DOHH2 (cell line): ENCODE measurements around the gene ZFYVE1.
A peak's percentile ranks its signal among the peaks of the same experiment; 100 is the strongest.

Experiments used
- H3F3A ChIP-seq: fragments of 200-600 bp; sonication (generic), shearing (Covaris generic); 2 replicates; pipeline ENCODE4 v1.6.0; 2016; ENCODE audit warnings: antibody characterized with exemption, mild to moderate bottlenecking; ENCODE audit not compliant: control insufficient read depth, insufficient read depth
- H3K27ac ChIP-seq: fragments of 200-600 bp; sonication (generic); 2 replicates; pipeline ENCODE4 v1.5.1; 2014; ENCODE audit warnings: low read depth, mild to moderate bottlenecking, low read length, moderate library complexity
- H3K27me3 ChIP-seq: fragments of 200-600 bp; sonication (generic); 2 replicates; pipeline ENCODE4 v1.6.1; 2014; ENCODE audit warnings: mild to moderate bottlenecking, low read length, mixed read lengths; ENCODE audit not compliant: control insufficient read depth
- H3K36me3 ChIP-seq: fragments of 200-600 bp; sonication (generic); 2 replicates; pipeline ENCODE4 v1.6.1; 2014; ENCODE audit warnings: mild to moderate bottlenecking, low read length, moderate library complexity, mixed read lengths; ENCODE audit not compliant: control insufficient read depth
- H3K4me1 ChIP-seq: fragments of 200-600 bp; sonication (generic); 2 replicates; pipeline ENCODE4 v1.6.1; 2014; ENCODE audit warnings: mild to moderate bottlenecking, low read length, mixed read lengths; ENCODE audit not compliant: control insufficient read depth
- H3K4me2 ChIP-seq: fragments of 200-600 bp; sonication (generic); 2 replicates; pipeline ENCODE4 v1.6.0; 2014; ENCODE audit warnings: mild to moderate bottlenecking, low read length, moderate library complexity
- H3K4me3 ChIP-seq: fragments of 200-600 bp; sonication (generic); 2 replicates; pipeline ENCODE4 v1.5.1; 2014; ENCODE audit warnings: mild to moderate bottlenecking, low read length, mixed read lengths
- H3K79me2 ChIP-seq: fragments of 200-600 bp; sonication (generic); 2 replicates; pipeline ENCODE4 v1.6.1; 2014; ENCODE audit warnings: mild to moderate bottlenecking, low read length, mixed read lengths; ENCODE audit not compliant: control insufficient read depth
- H3K9me2 ChIP-seq: fragments of 200-600 bp; sonication (generic); replicated peaks from 2 replicates; pipeline ENCODE4 v1.6.1; 2014; ENCODE audit warnings: mild to moderate bottlenecking, low read length, mixed read lengths; ENCODE audit not compliant: control insufficient read depth
- H3K9me3 ChIP-seq: fragments of 200-600 bp; sonication (generic); 2 replicates; pipeline ENCODE4 v1.6.1; 2014; ENCODE audit warnings: antibody characterized with exemption, low read length, mixed read lengths; ENCODE audit not compliant: control insufficient read depth, insufficient read depth
- H4K20me1 ChIP-seq: fragments of 200-600 bp; sonication (generic); 2 replicates; pipeline ENCODE4 v1.6.0; 2014; ENCODE audit warnings: low read depth, mild to moderate bottlenecking, antibody characterized with exemption, low read length, moderate library complexity; ENCODE audit not compliant: control insufficient read depth, insufficient read depth
- EZH2phosphoT487 ChIP-seq: fragments of 200-600 bp; sonication (generic); IDR thresholded peaks from 2 replicates; pipeline ENCODE4 v1.6.1; 2017; ENCODE audit warnings: borderline replicate concordance, mild to moderate bottlenecking, antibody characterized with exemption, low read length, moderate library complexity, mixed read lengths
- TF ChIP-seq, protein P1 (sequence below): fragments of 200-600 bp; sonication (generic); IDR thresholded peaks from one replicate; pipeline ENCODE4 v1.5.1; 2014; ENCODE audit warnings: antibody characterized with exemption, mild to moderate bottlenecking, low read depth, low read length; ENCODE audit not compliant: poor library complexity, severe bottlenecking

Gene ZFYVE1

GRCh38 chr14:73027546-73027945, 640 bp upstream of the ZFYVE1 start:
- Histone ChIP-seq H3K27ac (no peak overlapping the region), H3K9me2 (no peaks in the 10 kb centered on the region), H3K79me2 (peaks cover 6% of the 10 kb centered on the region), H3K27me3 (no peaks in the 10 kb centered on the region), H3F3A (no peaks in the 10 kb centered on the region; the same call in 1 of the 2 replicates), H3K36me3 (peaks cover 7% of the 10 kb centered on the region), H3K4me2 (peak overlapping the region; percentile 85), H3K4me1 (peaks cover 16% of the 10 kb centered on the region), H4K20me1 (no peaks in the 10 kb centered on the region), H3K4me3 (peak overlapping the region; percentile 93), H3K9me3 (no peaks in the 10 kb centered on the region)
- TF ChIP-seq, protein P1, sequence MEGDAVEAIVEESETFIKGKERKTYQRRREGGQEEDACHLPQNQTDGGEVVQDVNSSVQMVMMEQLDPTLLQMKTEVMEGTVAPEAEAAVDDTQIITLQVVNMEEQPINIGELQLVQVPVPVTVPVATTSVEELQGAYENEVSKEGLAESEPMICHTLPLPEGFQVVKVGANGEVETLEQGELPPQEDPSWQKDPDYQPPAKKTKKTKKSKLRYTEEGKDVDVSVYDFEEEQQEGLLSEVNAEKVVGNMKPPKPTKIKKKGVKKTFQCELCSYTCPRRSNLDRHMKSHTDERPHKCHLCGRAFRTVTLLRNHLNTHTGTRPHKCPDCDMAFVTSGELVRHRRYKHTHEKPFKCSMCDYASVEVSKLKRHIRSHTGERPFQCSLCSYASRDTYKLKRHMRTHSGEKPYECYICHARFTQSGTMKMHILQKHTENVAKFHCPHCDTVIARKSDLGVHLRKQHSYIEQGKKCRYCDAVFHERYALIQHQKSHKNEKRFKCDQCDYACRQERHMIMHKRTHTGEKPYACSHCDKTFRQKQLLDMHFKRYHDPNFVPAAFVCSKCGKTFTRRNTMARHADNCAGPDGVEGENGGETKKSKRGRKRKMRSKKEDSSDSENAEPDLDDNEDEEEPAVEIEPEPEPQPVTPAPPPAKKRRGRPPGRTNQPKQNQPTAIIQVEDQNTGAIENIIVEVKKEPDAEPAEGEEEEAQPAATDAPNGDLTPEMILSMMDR, result no peak
- no peak for TF ChIP-seq EZH2phosphoT487

- Histone ChIP-seq H3K27ac (no peak overlapping the region), H3K36me3 (peaks cover 11% of the 10 kb centered on the region), H3F3A (no peaks in the 10 kb centered on the region; the same call in 1 of the 2 replicates), H3K79me2 (peaks cover 6% of the 10 kb centered on the region), H3K9me3 (no peaks in the 10 kb centered on the region), H3K4me3 (peak overlapping the region; percentile 93), H3K9me2 (no peaks in the 10 kb centered on the region), H3K4me1 (peaks cover 16% of the 10 kb centered on the region), H4K20me1 (no peaks in the 10 kb centered on the region), H3K27me3 (no peaks in the 10 kb centered on the region), H3K4me2 (peak overlapping the region; percentile 94)
- TF ChIP-seq, protein P1, result no peak
- TF ChIP-seq EZH2phosphoT487, result no peak
These were observed 562 bp downstream of the ZFYVE1 start for GRCh38 chr14:73026243-73026844.

DNA sequence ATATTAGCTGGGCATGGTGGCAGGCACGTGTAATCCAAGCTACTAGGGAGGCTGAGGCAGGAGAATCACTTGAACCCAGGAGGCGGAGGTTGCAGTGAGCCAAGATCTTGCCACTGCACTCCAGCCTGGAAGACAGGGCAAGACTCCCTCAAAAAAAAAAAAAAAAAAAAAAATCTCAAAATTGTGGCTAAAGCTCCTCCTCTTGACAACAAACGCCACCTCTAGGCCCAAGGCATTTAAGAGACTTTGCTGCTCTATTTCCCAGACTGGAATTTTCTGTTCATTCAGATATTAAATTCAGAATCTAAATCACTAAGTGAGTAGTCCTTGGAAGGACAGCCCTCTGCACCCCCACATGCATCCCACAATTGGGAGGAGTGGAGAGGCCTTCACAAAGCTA, 1.4 kb downstream of the ZFYVE1 start:
- H3K27me3 ChIP-seq, result no peaks in the 10 kb centered on the region
- H3K27ac ChIP-seq, result no peak overlapping the region
- no peaks in the 10 kb centered on the region for H4K20me1 ChIP-seq
- H3K9me2 ChIP-seq, result no peaks in the 10 kb centered on the region
- H3K36me3 ChIP-seq, result peaks cover 11% of the 10 kb centered on the region
- H3K4me3 ChIP-seq, result no peak overlapping the region; the same call in 1 of the 2 replicates
- H3K4me1 ChIP-seq, result peaks cover 16% of the 10 kb centered on the region
- peak overlapping the region; percentile 94 for H3K4me2 ChIP-seq
- H3F3A ChIP-seq, result no peaks in the 10 kb centered on the region; the same call in 1 of the 2 replicates
- peaks cover 6% of the 10 kb centered on the region for H3K79me2 ChIP-seq
- no peaks in the 10 kb centered on the region for H3K9me3 ChIP-seq
- TF ChIP-seq EZH2phosphoT487, result no peak
- TF ChIP-seq, protein P1, result no peak
